CD1c-positive myeloid dendritic cell (primary cell): ENCODE data around the gene ACVR1.
A peak's percentile ranks its signal among the peaks of the same experiment; 100 is the strongest.

Experiments
- DNase-seq: peaks from one replicate; pipeline ENCODE4 v3.0.0-alpha.2; 2016; ENCODE audit errors: extremely low spot score

ACVR1 gene

DNA sequence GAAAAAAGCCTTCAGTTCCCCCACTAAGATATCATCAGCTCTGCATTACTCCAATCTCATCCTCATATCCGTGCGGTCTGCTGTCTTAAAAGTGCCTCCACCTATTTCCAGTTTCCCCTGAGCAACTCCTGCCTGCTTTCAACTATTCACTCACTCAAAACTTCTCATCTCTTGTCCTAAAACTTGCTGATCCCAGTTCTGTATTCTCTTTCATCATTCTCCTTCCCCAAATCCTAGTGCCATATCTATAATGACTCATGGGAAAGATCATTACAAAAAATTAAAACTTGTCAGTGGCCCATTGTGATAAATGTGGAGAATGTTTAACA lies 20.0 kb downstream of the ACVR1 start:
- DNase-seq: no peak

- DNase-seq: no peak
These were observed 22.3 kb downstream of the ACVR1 start for GRCh38 chr2:157853820-157854219.

GRCh38 chr2:157853211-157853610 lies 22.9 kb downstream of the ACVR1 start:
- DNase-seq: no peak

- no peak for DNase-seq
These were observed 26.5 kb downstream of the ACVR1 start for GRCh38 chr2:157849591-157849990.

DNA sequence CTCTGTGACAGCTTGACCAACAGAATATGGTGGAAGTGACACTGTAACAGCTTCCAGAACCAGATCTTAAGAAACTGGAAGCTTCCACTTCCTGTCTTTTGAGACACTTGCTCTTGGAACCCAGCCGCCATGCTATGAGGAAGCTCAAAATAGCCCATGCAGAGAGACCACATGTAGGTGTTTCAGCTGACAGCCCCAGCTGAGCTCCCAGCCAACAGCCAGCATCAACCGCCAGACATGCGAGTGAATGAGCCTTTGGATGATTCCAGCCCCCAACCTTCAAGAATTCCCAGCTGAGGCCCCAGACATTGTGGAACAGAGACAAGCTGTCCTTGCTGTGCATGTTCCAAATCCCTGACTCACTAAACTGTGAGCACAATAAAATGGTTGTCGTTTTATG lies 27.9 kb downstream of the ACVR1 start:
- peak; percentile 30 for DNase-seq

DNA sequence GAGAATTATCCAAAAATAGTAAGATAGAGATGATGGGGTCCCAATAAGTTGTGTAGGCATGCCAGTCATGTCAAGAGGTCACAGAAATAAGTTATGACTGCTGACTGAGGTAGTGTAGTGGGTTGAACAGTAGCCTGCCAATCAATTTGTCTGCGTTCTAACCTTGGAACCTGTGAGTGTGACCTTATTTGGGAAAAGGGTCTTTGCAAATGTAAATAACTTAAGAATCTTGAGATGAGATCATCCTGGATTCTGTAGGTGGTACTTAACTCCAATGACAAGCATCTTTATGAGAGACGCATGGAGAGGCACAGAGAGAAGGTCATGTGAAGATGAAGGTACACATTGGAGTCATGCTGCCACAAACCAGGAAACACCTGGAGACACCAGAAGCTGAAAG lies 31.0 kb downstream of the ACVR1 start:
- no peak for DNase-seq

DNA sequence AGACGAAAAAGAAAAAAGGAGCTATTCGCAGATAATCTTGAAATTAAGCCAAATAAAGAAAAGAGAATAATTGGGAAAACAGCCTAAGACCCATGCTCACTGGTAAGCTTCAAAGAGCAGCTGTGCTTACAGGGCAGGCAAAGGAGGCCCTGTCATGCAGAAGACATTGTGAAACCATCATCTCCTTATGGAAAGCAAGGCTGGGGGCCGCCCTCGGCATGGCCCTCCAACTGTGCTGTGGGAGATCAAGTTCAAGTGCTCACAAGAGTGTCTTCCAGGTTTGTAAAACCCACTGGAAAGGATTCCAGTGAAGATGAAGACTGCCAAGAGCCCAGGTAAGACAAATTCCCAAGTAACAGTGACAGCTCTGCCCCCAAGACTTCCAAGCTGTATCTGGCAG lies 32.2 kb downstream of the ACVR1 start:
- DNase-seq: no peak

DNA sequence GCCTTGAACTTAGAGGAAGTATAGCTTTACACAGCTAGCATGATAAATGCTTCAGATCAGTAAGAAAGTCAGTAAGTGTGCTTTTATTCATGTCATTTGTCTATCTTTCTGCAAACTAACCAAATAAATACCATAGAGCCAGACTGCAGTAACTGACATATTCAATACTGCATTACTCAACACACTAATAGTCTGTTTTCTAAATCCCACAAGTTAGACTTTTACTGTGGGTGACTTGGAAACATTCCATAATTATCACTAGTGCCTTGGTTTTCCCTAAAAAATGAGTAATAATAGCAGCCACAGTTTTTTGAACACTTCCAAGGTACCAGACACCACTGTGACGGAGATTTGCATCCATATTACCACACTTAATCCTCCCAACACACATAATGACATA lies 33.0 kb downstream of the ACVR1 start:
- DNase-seq: no peak

DNA sequence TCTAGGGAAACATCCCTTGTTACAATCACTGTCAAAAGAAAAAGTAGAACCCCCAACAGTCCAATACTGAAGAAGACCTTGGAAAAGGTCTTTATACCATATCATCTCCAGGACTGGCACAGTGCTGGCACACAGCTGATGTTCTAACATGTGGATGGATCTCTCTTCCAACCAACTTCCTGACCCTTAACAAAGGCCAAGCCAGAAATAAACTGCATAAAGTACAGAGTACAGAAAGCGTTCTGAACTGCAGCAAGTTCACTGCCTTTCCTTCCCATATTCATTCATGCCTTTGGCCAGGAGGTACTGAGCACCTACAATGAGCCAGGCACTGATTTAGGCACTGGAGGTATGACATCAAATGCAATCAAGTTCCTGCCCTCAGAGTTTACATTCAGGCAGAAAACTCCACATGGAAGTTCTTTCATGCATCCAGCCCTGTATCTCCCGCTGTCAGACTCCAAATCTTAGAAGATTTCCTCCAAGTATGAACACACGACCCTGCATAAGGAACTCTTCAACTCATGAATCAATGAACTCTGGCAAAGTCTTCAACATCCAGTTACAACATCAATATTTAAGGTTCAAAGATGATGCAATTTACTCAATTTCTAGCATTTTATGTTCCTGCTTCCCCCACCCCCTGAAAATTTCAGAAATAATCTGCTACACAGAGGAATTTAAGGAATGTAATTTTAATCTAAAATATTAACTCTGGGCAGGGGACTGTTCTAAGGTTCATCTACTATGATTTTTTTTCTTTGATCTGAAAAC lies 33.8 kb downstream of the ACVR1 start:
- no peak for DNase-seq

DNA sequence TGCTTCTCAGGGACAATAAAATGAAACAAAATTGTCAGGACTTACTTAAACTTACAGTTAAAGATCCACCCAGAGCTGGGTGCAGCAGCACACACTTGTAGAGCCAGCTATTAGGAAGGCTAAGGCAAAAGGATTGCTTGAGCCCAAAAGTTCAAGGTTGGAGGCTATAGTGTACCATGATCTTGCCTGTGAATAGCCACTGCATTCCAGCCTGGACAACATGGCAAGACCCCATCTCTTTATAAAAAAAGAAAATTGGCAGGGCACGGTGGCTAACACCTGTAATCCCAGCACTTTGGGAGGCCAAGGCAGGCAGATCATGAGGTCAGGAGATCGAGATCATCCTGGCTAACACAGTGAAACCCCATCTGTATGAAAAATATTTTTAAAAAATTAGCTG lies 34.6 kb downstream of the ACVR1 start:
- DNase-seq: no peak

GRCh38 chr2:157840568-157841156 lies 35.5 kb downstream of the ACVR1 start:
- no peak for DNase-seq

GRCh38 chr2:157839822-157840221 lies 36.3 kb downstream of the ACVR1 start:
- DNase-seq: no peak

DNA sequence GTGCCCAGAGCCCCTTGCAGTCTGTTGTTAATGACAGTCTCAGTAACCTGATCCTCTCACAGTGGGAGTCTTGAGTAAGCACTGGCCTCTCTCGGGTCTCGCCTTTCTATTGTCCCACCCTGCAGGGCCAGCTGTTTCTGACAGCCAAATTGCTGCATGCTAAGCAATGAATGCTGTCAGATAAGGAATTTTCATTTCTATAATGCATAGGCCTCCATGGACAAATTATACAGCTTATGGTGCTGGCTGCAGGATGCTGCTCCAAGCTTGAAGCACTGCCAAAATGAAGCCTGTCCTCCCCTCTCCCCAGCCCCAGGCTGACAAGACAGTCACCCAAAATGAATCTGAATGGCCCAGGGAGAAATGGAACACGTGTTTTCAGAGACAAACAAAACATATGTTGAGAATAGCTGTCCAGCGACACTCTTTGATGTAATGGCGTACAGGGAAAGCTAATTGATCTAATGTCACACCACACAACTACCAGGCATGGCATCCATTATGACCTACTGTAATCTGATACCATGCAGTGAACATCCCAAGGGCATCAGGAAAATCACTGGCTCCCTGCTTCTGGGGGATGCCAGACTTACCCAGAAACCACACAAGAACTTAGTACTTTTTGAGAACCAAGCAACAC lies 36.8 kb downstream of the ACVR1 start:
- no peak for DNase-seq

- DNase-seq: peak; percentile 84
These were observed 37.5 kb downstream of the ACVR1 start for GRCh38 chr2:157838442-157839161.

GRCh38 chr2:157837851-157838441 lies 38.2 kb downstream of the ACVR1 start:
- peak; percentile 64 for DNase-seq

DNA sequence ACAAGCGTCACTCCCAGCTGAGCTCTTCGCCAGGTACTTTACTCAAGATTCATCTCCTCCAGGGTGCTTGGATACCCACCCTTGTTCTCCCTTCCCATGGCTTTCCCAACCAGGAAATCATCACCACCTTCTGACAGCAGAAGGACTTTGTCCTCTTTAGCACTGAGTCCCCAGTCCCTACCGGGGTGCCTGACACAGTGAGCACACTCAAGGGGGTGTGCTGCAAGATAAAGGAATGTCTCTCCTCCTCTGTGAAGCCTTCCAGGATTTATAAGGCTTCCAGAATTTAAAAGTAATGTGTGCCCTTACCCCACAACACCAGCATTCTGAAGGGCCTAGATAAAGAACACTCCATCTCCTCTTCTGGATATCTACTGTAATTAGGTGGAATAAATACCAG lies 39.6 kb downstream of the ACVR1 start:
- DNase-seq: no peak

- DNase-seq: no peak
These were observed 40.7 kb downstream of the ACVR1 start for GRCh38 chr2:157835425-157835824.

GRCh38 chr2:157835006-157835405 lies 41.1 kb downstream of the ACVR1 start:
- DNase-seq: no peak

DNA sequence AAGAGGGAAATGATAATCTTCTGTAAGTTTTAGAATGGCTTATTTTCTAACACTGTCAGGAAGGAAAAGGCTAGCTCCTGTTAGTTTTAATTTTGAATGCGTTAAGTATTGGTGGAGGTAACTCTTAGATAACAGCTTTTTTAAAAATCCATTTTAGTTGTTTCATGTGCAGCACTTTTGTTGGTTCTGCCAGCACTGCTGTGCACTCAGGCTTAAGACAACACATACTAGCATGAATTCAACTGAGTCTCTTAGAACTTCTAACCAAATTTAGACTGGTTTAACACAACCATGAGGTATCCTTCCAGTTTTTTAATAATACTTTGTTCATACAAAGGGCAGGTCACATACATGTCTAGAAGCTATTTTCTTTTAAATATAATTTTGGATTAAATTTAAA lies 42.4 kb downstream of the ACVR1 start:
- no peak for DNase-seq

DNA sequence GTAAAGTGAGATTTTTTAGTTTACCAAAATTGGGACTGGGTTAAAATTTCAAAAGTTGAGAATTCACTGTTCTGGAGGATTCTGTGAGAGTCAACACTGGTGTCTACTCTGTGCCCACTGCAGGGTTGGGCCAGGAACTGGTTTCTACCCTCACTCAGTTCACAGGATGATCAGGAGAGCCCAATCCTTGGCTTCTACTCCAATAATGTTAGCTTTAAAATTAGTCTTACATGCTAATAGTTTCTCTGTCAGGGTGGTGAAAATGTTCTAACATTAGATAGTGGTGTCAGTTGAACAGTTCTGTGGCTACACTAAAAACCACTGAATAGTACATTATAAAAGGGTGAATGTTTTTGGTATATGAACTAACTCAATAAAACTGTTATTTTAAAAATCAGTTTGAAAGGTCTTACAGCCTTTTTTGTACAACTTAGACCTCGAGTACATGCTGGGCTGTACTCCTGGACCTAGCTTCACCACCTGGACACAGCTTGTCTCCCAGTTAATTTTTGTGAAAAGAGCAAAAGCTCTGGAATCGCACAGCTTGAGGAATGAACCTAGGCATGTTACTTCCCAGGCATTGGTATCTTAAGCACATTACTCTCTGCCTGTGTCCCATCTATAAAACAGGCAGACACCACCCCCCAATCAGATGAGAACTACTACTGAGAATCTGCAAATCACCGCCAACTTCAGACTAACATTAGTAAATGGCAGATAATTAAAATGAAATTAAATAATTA lies 44.4 kb downstream of the ACVR1 start:
- DNase-seq: no peak

DNA sequence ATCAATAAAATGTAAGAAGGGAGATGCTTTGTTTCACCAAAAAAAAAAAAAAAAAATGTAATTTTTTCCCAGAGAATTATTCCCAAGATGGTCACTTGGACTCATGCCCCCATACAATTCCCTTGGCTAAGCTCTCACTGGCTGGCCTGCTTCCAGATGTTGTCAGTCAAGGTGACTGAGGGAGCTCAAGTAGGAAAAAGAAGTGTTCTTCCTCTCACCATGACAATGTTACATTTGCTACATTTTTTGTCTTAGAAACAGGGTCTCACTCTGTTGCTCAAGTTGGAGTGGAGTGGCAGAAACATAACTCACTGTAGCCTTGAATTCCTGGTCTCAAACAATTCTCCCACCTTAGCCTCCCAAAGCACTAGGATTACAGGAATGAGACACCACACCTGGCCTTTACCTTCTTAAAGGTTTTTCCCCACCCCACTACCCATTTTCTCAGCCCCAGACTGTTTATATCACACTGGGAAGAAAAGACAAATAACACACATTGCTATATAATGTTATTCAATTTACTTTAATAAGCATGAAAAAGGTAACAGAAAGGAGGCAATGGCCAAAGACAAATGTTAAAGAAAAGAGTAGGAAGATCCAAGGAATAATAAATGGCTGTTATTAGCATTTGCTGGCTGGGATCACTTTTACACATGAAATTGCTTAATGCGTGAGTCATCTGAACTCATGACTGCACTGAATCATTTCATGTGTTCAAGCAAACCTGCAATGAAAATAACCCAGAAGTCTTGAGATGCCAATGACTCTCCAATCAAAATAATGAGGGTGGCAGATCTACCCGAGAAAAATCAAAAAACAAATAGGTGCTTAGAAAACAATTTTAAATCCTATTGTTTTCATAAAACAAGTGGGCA lies 45.2 kb downstream of the ACVR1 start:
- DNase-seq: peak; percentile 87
